Loucy (cell line): ENCODE results near the gene KISS1.

Source experiments
- EZH2phosphoT487 ChIP-seq: fragments of 200-600 bp; IDR thresholded peaks from 2 replicates; pipeline ENCODE4 v1.6.1; 2018; ENCODE audit warnings: antibody characterized with exemption, mild to moderate bottlenecking, moderate library complexity, borderline replicate concordance
- TF ChIP-seq, protein P1 (sequence below): fragments of 200-600 bp; sonication (generic); conservative IDR thresholded peaks from 2 replicates; pipeline ENCODE4 v1.5.1; 2014; ENCODE audit warnings: mild to moderate bottlenecking, antibody characterized with exemption, low read length

- TF ChIP-seq, protein P1, sequence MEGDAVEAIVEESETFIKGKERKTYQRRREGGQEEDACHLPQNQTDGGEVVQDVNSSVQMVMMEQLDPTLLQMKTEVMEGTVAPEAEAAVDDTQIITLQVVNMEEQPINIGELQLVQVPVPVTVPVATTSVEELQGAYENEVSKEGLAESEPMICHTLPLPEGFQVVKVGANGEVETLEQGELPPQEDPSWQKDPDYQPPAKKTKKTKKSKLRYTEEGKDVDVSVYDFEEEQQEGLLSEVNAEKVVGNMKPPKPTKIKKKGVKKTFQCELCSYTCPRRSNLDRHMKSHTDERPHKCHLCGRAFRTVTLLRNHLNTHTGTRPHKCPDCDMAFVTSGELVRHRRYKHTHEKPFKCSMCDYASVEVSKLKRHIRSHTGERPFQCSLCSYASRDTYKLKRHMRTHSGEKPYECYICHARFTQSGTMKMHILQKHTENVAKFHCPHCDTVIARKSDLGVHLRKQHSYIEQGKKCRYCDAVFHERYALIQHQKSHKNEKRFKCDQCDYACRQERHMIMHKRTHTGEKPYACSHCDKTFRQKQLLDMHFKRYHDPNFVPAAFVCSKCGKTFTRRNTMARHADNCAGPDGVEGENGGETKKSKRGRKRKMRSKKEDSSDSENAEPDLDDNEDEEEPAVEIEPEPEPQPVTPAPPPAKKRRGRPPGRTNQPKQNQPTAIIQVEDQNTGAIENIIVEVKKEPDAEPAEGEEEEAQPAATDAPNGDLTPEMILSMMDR: no peak
- no peak for TF ChIP-seq EZH2phosphoT487
These were observed 52.8 kb downstream of the KISS1 start for GRCh38 chr1:204143276-204144041.
